22Rv1 (cell line): ENCODE data around the gene GATD1.
A peak's percentile ranks its signal among the peaks of the same experiment; 100 is the strongest.

ENCODE experiments used
- H3K27ac ChIP-seq: fragments of 450-650 bp; 2 replicates; pipeline ENCODE4 v1.5.1; 2017
- ZFX ChIP-seq: fragments of 450-650 bp; IDR thresholded peaks from 2 replicates; pipeline ENCODE4 v1.6.1; 2017; ENCODE audit warnings: antibody characterized with exemption, borderline replicate concordance
- TF ChIP-seq, protein P1 (sequence below): fragments of 450-650 bp; IDR thresholded peaks from 2 replicates; pipeline ENCODE4 v1.5.1; 2017; ENCODE audit warnings: mild to moderate bottlenecking

The GATD1 gene

GRCh38 chr11:766936-767210 is 10.4 kb downstream of the GATD1 start:
- no peak for TF ChIP-seq ZFX
- TF ChIP-seq, protein P1, sequence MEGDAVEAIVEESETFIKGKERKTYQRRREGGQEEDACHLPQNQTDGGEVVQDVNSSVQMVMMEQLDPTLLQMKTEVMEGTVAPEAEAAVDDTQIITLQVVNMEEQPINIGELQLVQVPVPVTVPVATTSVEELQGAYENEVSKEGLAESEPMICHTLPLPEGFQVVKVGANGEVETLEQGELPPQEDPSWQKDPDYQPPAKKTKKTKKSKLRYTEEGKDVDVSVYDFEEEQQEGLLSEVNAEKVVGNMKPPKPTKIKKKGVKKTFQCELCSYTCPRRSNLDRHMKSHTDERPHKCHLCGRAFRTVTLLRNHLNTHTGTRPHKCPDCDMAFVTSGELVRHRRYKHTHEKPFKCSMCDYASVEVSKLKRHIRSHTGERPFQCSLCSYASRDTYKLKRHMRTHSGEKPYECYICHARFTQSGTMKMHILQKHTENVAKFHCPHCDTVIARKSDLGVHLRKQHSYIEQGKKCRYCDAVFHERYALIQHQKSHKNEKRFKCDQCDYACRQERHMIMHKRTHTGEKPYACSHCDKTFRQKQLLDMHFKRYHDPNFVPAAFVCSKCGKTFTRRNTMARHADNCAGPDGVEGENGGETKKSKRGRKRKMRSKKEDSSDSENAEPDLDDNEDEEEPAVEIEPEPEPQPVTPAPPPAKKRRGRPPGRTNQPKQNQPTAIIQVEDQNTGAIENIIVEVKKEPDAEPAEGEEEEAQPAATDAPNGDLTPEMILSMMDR = no peak
- peak overlapping the region; percentile 60; the same call in 1 of the 2 replicates for H3K27ac ChIP-seq

GRCh38 chr11:766106-766935 is 11.0 kb downstream of the GATD1 start:
- peak overlapping the region; percentile 60 for H3K27ac ChIP-seq
- TF ChIP-seq ZFX = no peak
- TF ChIP-seq, protein P1 = no peak

DNA sequence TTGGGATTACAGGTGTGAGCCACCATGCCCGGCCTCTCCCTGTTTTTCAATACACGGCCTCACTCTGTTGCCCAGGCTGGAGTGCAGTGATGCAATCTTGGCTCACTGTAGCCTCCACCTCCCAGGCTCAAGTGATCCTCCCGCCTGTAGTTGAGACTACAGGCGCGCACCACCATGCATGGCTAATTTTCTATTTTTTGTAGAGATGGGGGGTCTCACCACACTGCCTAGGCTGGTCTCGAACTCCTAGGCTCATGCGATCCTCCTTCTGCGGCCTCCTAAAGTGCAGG is 11.5 kb downstream of the GATD1 start:
- TF ChIP-seq, protein P1 = no peak
- no peak for TF ChIP-seq ZFX

GRCh38 chr11:765025-765801 is 12.1 kb downstream of the GATD1 start:
- H3K27ac ChIP-seq = peak overlapping the region; percentile 60
- TF ChIP-seq ZFX = no peak
- TF ChIP-seq, protein P1 = peak; percentile 81

More for the DNA sequence above, 11.5 kb downstream of the GATD1 start:
- H3K27ac ChIP-seq = peak overlapping the region; percentile 60

DNA sequence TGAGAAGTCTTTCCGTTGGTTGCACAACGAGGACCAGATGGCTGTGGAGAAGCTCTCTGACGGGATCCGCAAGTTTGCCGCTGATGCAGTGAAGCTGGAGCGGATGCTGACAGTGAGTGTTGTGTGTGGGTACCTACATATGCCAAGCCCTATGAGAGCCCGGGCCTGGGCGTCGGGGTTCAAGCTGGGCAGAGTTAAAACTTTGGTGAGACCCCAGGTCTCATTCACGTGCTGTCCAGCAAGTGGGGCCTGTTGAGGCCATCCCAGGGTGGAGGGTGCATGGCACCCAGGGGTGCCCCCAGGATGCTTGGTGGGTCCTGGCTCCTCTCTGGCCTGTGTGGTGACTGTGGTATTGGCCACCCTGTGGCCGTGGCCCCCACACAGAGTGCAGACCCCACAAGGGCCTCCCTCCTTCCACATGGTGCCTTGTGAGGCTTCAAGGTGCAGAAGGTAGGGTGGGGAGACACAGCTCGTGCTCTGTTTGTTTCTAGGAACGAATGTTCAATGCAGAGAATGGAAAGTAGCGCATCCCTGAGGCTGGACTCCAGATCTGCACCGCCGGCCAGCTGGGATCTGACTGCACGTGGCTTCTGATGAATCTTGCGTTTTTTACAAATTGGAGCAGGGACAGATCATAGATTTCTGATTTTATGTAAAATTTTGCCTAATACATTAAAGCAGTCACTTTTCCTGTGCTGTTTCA is 12.8 kb downstream of the GATD1 start:
- TF ChIP-seq, protein P1 = no peak
- TF ChIP-seq ZFX = no peak

DNA sequence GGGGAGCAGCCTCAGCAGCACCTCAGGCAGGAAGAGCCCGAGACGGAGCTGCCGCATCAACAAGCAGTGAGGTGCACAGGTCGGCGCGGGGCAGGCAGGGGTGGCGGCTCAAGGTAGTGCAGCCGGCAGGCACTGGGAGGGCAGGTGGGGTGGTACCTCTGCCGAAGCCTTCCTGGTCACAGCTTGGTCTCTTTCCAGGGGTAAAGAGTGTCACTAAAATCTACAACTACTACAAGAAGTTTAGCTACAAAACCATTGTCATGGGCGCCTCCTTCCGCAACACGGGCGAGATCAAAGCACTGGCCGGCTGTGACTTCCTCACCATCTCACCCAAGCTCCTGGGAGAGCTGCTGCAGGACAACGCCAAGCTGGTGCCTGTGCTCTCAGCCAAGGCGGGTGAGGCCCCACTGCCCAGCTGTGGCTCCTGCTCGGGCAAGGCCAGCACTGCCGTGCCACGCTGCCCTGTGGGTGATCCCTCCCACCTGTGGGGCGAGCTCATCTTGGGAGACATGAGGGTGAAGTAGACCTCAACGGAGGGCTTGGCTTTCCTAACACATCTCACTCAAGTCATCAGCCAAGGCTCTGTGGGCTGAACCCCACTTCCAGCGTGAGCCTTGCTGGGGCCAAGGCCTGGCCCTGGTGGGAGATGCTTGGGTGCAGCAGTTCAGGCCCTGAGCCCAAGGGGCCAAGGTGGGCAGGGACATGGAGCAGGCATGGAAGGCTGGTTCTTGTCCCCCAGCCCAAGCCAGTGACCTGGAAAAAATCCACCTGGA is 13.6 kb downstream of the GATD1 start:
- no peak for TF ChIP-seq ZFX
- TF ChIP-seq, protein P1 = no peak
- H3K27ac ChIP-seq = peak overlapping the region; percentile 60

More for the DNA sequence above, 12.8 kb downstream of the GATD1 start:
- peak overlapping the region; percentile 60; the same call in 1 of the 2 replicates for H3K27ac ChIP-seq
